ENCODE data around the gene SLC49A4. TPM values are rescaled to one million over a fixed set of nuclear protein-coding genes. Genes with fewer than 3 reads are reported as not detected.
"Not testable (repeated sequence)": the region's sequence is repeated elsewhere in the genome, so short reads cannot be mapped to it uniquely, and the experiment has no call there.

The SLC49A4 gene
- 17.3 TPM for polyA plus RNA-seq (ENCODE audit: insufficient read length)
- long read RNA-seq, donor 1, transcript DIRC2-201 (9 exons, 3,596 nt), result major isoform, 6 of 6 reads
- long read RNA-seq, donor 1, partial matches to known transcripts, result 0 of 6 reads
- long read RNA-seq, donor 1, other reads (novel, unspliced or antisense), result 0 of 6 reads
- long read RNA-seq, donor 2, transcript DIRC2-201 (9 exons, 3,596 nt), result major isoform, 5 of 5 reads
- long read RNA-seq, donor 2, partial matches to known transcripts, result 0 of 5 reads
- long read RNA-seq, donor 2, other reads (novel, unspliced or antisense), result 0 of 5 reads
- long read RNA-seq, donor 3, partial matches to known transcripts, result 0 of 2 reads
- long read RNA-seq, donor 3, other reads (novel, unspliced or antisense), result 0 of 2 reads
- long read RNA-seq, donor 4, result 0 reads
- long read RNA-seq, donor 5, transcript DIRC2-201 (9 exons, 3,596 nt), result major isoform, 13 of 14 reads
- long read RNA-seq, donor 5, partial matches to known transcripts, result 0 of 14 reads
- long read RNA-seq, donor 5, other reads (novel, unspliced or antisense), result 0 of 14 reads
- long read RNA-seq, donor 6, partial matches to known transcripts, result 0 of 4 reads
- long read RNA-seq, donor 6, other reads (novel, unspliced or antisense), result 0 of 4 reads
- long read RNA-seq, donor 7, transcript DIRC2-201 (9 exons, 3,596 nt), result major isoform, 10 of 10 reads
- long read RNA-seq, donor 7, partial matches to known transcripts, result 0 of 10 reads
- long read RNA-seq, donor 7, other reads (novel, unspliced or antisense), result 0 of 10 reads
- long read RNA-seq, donor 8, partial matches to known transcripts, result 0 of 2 reads
- long read RNA-seq, donor 8, other reads (novel, unspliced or antisense), result 0 of 2 reads

GRCh38 chr3:122794779-122795673, at the start of gene SLC49A4:
Gene SLC49A4 (plus strand): TSS chr3:122795069. CDS start chr3:122795193, 124 bp downstream.
- DNase-seq, result peak; percentile 80

- DNase-seq, result no peak
These were observed 49.4 kb upstream of the SLC49A4 start for GRCh38 chr3:122745369-122746021.

- DNase-seq, result not testable (repeated sequence)
These were observed 47.6 kb upstream of the SLC49A4 start for GRCh38 chr3:122747295-122747694.

- no peak for DNase-seq
These were observed 46.5 kb upstream of the SLC49A4 start for GRCh38 chr3:122748347-122748746.

GRCh38 chr3:122754929-122755328, 39.9 kb upstream of the SLC49A4 start:
- peak; percentile 10 for DNase-seq

- DNase-seq, result no peak
These were observed 39.4 kb upstream of the SLC49A4 start for GRCh38 chr3:122755491-122755890.

GRCh38 chr3:122758877-122759560, 35.9 kb upstream of the SLC49A4 start:
- no peak for DNase-seq

- DNase-seq, result no peak
These were observed 34.2 kb upstream of the SLC49A4 start for GRCh38 chr3:122760453-122761271.

GRCh38 chr3:122766430-122766829, 28.4 kb upstream of the SLC49A4 start:
- no peak for DNase-seq

GRCh38 chr3:122767540-122768372, 27.1 kb upstream of the SLC49A4 start:
- no peak for DNase-seq

- DNase-seq, result no peak
These were observed 24.2 kb upstream of the SLC49A4 start for GRCh38 chr3:122770521-122771202.

GRCh38 chr3:122772827-122773226, 22.0 kb upstream of the SLC49A4 start:
- no peak for DNase-seq

GRCh38 chr3:122773944-122774509, 20.8 kb upstream of the SLC49A4 start:
- DNase-seq, result no peak

GRCh38 chr3:122774564-122774963, 20.3 kb upstream of the SLC49A4 start:
- no peak for DNase-seq

GRCh38 chr3:122776675-122777468, 18.0 kb upstream of the SLC49A4 start:
- DNase-seq, result no peak

GRCh38 chr3:122777563-122777962, 17.3 kb upstream of the SLC49A4 start:
- no peak for DNase-seq

- DNase-seq, result no peak
These were observed 12.1 kb upstream of the SLC49A4 start for GRCh38 chr3:122782804-122783203.
